Measurements from ENCODE around the gene ZBP1. TPM values are rescaled to one million over a fixed set of nuclear protein-coding genes. Genes with fewer than 3 reads are reported as not detected.

The ZBP1 gene
- total RNA-seq, 1 experiment from 2014 or later, result not detected

DNA sequence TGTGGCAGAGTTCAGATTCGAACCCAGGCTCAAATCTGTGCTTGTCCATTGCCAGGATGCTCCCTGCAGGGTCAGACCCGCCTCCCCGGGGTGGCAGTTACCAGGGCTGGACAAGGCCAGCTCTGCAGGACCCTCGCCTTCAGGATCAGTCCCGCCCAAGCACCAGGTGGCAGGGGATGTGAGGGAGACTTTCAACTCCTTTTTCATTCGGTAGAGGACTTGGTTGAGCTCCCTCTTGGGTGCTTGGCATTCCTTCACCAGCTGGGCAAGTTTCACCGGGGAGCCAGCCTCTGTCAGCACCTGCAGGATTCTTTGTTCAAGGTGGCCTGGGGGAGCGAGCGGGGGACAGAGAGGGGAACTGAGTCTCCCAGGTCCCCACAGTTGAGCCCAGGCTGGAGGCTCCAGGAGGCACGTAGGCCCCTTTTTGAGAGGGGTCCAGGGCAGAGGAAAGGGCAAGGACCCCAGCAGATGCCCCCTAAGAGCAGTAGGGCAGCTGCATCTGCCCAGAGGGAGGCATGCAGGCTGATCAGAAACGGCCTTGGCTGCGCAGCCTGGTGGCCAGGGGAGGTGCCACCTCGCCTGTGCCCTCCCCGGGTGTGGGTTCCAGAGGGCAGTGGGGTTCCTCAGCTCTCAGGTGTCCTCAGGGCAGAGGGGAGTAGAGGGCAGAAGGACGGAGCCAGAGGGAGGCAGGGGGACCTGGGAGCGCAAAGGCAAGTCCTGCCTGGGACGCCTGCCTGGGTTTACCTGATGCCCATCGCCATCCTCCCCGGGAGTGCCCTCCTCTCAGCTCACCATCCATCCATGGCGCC is 3.9 kb downstream of the ZBP1 start:
- POLR2A ChIA-PET (ENCODE audit: unreplicated experiment), result no interaction called here
- peaks cover 32% of the 10 kb centered on the region for H3K4me1 ChIP-seq (ENCODE audit: insufficient read depth, low read length)
- TF ChIP-seq EZH2 (IDR thresholded peaks at IDR 0.05; ENCODE audit: low read length, unreplicated experiment), result no peak
- no peak for TF ChIP-seq EZH2phosphoT487 (IDR thresholded peaks at IDR 0.05; ENCODE audit: borderline replicate concordance, low read length)
- TF ChIP-seq, protein P1, sequence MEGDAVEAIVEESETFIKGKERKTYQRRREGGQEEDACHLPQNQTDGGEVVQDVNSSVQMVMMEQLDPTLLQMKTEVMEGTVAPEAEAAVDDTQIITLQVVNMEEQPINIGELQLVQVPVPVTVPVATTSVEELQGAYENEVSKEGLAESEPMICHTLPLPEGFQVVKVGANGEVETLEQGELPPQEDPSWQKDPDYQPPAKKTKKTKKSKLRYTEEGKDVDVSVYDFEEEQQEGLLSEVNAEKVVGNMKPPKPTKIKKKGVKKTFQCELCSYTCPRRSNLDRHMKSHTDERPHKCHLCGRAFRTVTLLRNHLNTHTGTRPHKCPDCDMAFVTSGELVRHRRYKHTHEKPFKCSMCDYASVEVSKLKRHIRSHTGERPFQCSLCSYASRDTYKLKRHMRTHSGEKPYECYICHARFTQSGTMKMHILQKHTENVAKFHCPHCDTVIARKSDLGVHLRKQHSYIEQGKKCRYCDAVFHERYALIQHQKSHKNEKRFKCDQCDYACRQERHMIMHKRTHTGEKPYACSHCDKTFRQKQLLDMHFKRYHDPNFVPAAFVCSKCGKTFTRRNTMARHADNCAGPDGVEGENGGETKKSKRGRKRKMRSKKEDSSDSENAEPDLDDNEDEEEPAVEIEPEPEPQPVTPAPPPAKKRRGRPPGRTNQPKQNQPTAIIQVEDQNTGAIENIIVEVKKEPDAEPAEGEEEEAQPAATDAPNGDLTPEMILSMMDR (conservative IDR thresholded peaks at IDR 0.05; ENCODE audit: low read depth, low read length), result no peak
- H4K20me1 ChIP-seq (ENCODE audit: low read length), result no peaks in the 10 kb centered on the region
- H3F3A ChIP-seq (ENCODE audit: low read length, unreplicated experiment), result no peaks in the 10 kb centered on the region
- no TSS peak for BruUV-seq (replicated peaks)
- H3K9me3 ChIP-seq (ENCODE audit: low read length), result no peaks in the 10 kb centered on the region
- H3K27ac ChIP-seq (ENCODE audit: low read length), result no peak overlapping the region
- H3K27me3 ChIP-seq (ENCODE audit: low read length), result no peaks in the 10 kb centered on the region
- ATAC-seq, result no peak
- no peak overlapping the region for H3K9ac ChIP-seq (ENCODE audit: low read length)
- no peaks in the 10 kb centered on the region for H3K79me2 ChIP-seq (ENCODE audit: low read length)
- CTCF ChIA-PET, result no interaction called here
- no peak overlapping the region for H2AFZ ChIP-seq (ENCODE audit: low read length)
- intact Hi-C loops (cut with micrococcal nuclease), result loop anchor here (10.0 kb wide), 1 partner anchor 378 kb away; no protein-coding TSS in a partner anchor
- no peak overlapping the region for H3K4me3 ChIP-seq (ENCODE audit: low read length)
- H3K36me3 ChIP-seq (ENCODE audit: low read depth, low read length), result no peaks in the 10 kb centered on the region
- no peaks in the 10 kb centered on the region for H3K9me2 ChIP-seq (replicated peaks; ENCODE audit: low read length)
- H3K4me2 ChIP-seq (ENCODE audit: low read length), result no peak overlapping the region
- DNase-seq, result no peak

DNA sequence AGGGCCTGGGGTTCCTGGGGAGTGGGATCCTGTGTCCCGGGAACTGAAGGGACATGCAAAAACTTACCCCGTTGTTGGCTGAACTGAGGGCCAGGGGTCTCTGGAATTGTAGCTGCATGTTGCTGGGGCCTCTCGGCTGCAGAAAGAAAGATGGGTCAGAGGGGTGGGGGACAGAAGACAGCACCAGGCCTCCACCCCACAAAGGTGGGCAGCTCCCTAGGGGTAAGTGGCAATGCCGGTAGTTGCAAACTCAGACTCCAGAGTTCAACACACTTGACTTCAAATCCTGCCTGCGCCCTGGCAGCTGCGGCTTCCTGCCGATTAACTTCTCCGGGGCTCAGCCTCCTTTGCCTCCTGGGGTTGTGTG is 4.8 kb downstream of the ZBP1 start:
- H3K36me3 ChIP-seq (ENCODE audit: low read depth, low read length), result no peaks in the 10 kb centered on the region
- ChIA-PET CTCF (no interaction called here), POLR2A (ENCODE audit: unreplicated experiment) (no interaction called here)
- no peak overlapping the region for H3K4me2 ChIP-seq (ENCODE audit: low read length)
- peaks cover 23% of the 10 kb centered on the region for H3K4me1 ChIP-seq (ENCODE audit: insufficient read depth, low read length)
- no peak overlapping the region for H3K27ac ChIP-seq (ENCODE audit: low read length)
- no peaks in the 10 kb centered on the region for H3K9me2 ChIP-seq (replicated peaks; ENCODE audit: low read length)
- H4K20me1 ChIP-seq (ENCODE audit: low read length), result no peaks in the 10 kb centered on the region
- H3K4me3 ChIP-seq (ENCODE audit: low read length), result no peak overlapping the region
- BruUV-seq (replicated peaks), result no TSS peak
- no peaks in the 10 kb centered on the region for H3F3A ChIP-seq (ENCODE audit: low read length, unreplicated experiment)
- H3K9me3 ChIP-seq (ENCODE audit: low read length), result no peaks in the 10 kb centered on the region
- H3K27me3 ChIP-seq (ENCODE audit: low read length), result no peaks in the 10 kb centered on the region
- DNase-seq (no peak), ATAC-seq (no peak)
- no peak for TF ChIP-seq EZH2phosphoT487 (IDR thresholded peaks at IDR 0.05; ENCODE audit: borderline replicate concordance, low read length)
- TF ChIP-seq, protein P1 (conservative IDR thresholded peaks at IDR 0.05; ENCODE audit: low read depth, low read length), result no peak
- TF ChIP-seq EZH2 (IDR thresholded peaks at IDR 0.05; ENCODE audit: low read length, unreplicated experiment), result no peak
- no peak overlapping the region for H3K9ac ChIP-seq (ENCODE audit: low read length)
- H2AFZ ChIP-seq (ENCODE audit: low read length), result no peak overlapping the region
- intact Hi-C loops (cut with micrococcal nuclease), result loop anchor here (10.0 kb wide), 1 partner anchor 379 kb away; no protein-coding TSS in a partner anchor
- no peaks in the 10 kb centered on the region for H3K79me2 ChIP-seq (ENCODE audit: low read length)
